Measurements from ENCODE around the gene TRMT13.

DNA sequence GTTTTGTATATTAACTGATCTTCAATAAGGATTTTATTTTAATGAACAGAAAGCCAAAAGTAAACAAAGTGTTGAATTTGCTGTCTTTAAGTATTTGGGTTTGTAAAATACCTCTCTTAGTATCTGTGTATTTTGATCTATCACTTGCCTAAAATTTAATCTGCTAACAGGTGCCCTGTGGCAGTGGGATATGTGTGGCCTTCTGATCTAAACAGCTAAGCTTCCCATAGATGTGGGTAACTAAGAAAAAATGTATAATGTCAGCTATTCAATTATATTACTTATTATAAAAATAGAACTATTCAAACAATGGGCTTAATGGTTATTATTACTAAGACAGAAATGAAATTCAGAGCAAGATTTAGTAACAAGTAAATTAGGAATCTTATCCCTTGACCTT is 29.9 kb downstream of the TRMT13 start:
- TF ChIP-seq, protein P1, sequence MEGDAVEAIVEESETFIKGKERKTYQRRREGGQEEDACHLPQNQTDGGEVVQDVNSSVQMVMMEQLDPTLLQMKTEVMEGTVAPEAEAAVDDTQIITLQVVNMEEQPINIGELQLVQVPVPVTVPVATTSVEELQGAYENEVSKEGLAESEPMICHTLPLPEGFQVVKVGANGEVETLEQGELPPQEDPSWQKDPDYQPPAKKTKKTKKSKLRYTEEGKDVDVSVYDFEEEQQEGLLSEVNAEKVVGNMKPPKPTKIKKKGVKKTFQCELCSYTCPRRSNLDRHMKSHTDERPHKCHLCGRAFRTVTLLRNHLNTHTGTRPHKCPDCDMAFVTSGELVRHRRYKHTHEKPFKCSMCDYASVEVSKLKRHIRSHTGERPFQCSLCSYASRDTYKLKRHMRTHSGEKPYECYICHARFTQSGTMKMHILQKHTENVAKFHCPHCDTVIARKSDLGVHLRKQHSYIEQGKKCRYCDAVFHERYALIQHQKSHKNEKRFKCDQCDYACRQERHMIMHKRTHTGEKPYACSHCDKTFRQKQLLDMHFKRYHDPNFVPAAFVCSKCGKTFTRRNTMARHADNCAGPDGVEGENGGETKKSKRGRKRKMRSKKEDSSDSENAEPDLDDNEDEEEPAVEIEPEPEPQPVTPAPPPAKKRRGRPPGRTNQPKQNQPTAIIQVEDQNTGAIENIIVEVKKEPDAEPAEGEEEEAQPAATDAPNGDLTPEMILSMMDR (IDR thresholded peaks at IDR 0.05; ENCODE audit: low read length): no peak
- no peak for TF ChIP-seq EZH2 (IDR thresholded peaks at IDR 0.05; ENCODE audit: borderline replicate concordance, low read length)

All from OCI-LY1 (cell line).